ENCODE data around the gene DVL2.
A peak's percentile ranks its signal among the peaks of the same experiment; 100 is the strongest.

DVL2 gene

DNA sequence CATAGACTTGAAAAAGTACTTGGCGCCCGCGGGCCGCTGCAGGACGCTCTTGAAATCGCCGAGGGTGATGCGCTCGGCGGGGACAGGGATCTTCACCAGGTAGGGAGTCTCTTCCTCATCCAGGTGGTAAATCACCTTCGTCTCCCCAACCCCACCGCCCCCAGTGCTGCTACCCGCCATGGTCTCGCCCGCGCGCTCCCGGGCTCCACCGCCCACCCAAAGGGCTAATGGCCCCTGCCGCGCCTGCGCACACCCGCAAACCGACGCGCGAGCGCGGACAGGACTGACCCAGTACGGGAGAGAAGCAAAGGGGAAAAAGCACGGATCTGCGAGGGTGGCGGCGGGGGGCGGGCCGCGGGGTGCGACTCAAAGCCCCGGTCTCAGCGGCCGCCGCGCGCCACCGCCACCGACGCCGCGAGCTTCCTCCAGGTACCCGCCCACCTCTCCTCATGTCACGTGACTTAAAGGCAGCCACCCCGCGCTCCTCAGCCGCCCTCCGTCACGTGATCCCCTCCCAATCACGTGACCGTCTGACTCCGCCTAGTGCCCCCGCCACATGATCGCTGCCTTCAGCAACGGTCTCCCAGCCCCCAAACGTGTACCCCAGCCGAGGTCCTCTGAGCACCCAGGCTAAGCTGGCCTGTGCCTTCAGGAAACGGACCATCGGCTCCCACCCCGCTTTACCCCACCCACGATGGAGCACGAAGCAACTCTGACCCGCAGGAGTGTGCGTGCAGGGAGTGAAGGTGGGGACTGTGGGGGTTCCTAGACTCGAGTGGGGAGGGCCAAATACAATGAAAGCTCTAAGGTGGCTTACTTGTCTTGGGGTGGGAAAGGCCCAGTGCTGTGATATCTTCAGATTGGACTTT lies at the start of gene DVL2:
Gene DVL2, minus strand, starts transcription at position 435 of the 869 bp plus-strand sequence. Its CDS starts 255 bp downstream, at position 180.
- peak; percentile 91 for DNase-seq (ENCODE audit: low read depth)

- DNase-seq (ENCODE audit: low read depth) = no peak
Measured at GRCh38 chr17:7283471-7284216, 49.3 kb upstream of the DVL2 start.

DNA sequence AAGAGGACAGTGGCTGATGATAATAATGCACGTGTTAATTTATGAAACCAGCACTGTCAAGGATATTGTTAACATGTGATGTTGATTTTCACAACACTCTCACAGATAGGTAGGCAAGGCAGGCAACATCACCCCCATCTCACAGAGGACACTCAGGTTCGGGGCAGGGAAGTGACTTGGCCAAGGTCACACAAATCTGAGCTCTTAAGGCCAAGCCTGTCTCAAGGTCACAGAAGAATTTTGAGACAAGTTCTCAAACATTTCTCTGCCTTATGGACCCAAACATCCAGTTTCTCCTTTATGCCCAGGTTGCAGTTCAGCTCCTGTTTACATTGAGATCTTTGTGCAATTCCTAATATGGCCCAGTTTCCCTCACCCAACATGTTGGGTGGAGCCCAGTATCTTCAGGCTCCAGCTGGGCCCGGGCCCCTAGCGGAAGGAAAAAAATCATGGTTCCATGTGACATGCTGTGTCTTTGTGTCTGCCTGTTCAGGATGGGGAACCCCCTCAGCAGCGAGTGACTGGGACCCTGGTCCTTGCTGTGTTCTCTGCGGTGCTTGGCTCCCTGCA lies 48.5 kb upstream of the DVL2 start:
- DNase-seq (ENCODE audit: low read depth) = no peak

GRCh38 chr17:7281953-7282751 lies 47.8 kb upstream of the DVL2 start:
- DNase-seq (ENCODE audit: low read depth) = no peak

GRCh38 chr17:7281074-7281952 lies 47.0 kb upstream of the DVL2 start, which contains the start of gene SLC2A4:
Gene SLC2A4, plus strand, starts transcription at chr17:7281718. Its CDS starts 217 bp downstream, at chr17:7281935.
- peak; percentile 73 for DNase-seq (ENCODE audit: low read depth)

DNA sequence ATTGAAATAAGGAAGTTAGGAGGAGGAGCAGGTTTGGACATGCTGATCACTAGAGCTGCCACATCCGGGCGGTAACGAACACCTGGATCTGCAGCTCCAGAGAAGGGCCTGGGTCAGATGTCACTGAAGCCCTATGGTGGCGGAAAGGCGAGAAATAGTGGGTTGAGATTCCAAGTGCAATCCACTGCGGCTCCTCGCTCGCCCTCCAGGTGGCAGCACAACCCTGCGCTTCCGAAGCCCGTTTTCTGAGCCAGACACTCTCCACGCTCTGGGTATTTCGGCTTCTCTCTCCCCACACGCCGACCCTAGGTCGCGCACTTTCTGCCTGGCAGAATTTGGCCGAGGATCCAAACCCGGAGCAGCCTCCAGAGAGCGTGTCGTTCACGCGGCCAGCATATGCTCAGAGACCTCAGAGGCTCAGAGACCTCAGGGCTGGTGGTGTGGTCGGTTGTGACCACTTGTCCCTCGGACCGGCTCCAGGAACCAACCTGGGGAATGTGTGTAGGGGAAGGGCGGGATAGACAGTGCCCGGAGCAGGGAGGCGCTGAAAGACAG lies 46.3 kb upstream of the DVL2 start:
- peak; percentile 72 for DNase-seq (ENCODE audit: low read depth)

DNA sequence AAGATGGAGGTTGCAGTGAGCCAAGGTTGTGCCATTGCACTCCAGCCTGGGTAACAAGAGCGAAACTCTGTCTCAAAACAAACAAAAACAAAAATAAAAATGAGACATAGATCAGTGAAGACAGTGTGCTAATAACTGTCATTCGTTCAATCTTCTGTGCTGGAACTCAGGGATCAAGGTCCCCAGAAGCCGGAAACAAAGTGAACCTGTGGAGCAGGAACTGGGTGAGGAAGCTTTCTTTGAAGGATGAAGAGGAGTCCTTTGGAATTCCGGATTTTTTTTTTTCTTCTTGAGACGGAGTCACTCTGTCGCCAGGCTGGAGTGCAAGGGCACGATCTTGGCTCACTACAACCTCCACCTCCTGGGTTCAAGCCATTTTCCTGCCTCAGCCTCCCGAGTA lies 45.1 kb upstream of the DVL2 start:
- no peak for DNase-seq (ENCODE audit: low read depth)

DNA sequence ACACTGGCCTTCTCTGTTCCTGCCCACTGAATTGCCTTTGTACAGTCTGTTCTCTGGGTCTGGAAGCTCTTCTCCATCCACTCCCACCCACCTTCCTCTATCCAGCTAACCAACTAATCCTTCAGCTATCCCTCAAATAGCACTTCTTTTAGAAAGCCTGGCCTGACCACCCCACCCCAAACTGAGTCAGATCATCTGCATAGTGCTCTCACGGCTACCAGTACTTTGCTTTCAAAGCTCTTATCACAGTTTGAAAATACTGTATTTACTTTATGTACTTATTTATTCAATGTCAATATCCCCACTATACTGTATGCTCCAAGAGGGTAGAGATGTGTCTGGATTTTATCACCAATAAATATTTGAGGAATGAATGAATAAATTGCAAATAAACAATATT lies 32.5 kb upstream of the DVL2 start:
- no peak for DNase-seq (ENCODE audit: low read depth)

GRCh38 chr17:7263801-7264078 lies 29.4 kb upstream of the DVL2 start:
- DNase-seq (ENCODE audit: low read depth) = no peak

GRCh38 chr17:7262935-7263800 lies 28.9 kb upstream of the DVL2 start:
- no peak for DNase-seq (ENCODE audit: low read depth)

DNA sequence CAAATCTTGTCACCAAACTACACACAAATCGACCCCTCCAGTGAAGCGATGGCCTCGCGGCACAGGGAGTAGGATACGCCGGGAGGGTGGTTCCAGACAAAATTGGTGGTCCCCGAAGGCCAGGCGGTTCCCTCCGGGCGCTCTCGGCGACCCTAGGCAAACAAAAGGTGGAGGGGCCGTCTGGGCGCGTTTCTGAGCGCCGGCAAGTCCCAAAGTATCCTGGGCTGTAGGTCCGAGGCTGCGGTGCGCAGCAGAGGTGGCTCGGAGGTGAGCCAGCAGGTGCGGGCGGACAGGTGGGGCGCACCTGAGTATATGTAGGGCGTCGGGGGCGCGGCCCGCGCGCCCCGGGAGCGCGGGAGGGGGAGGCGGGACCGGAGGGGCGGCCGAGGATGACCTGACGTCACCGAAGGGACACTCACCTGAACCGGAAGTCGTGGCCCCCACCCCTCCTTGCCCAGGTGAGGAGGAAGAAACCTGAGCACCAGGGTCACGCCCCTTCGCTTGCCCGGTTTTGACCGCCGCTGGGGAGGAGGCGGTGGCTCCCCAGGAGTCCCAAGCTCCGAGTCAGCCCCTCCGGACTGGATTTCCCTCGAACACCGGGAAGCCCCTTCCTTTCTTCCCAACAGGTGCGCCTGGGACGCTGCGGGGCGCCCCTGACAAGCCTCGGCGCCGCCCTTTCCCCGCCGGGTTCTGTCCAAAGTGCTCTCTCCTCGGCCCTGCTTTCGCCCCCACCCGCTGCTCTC lies 28.0 kb upstream of the DVL2 start, which contains the start of gene CLDN7:
Gene CLDN7, minus strand, starts transcription at position 287 of the 743 bp plus-strand sequence. CDS start 435 bp downstream, outside the sequence.
- no peak for DNase-seq (ENCODE audit: low read depth)

DNA sequence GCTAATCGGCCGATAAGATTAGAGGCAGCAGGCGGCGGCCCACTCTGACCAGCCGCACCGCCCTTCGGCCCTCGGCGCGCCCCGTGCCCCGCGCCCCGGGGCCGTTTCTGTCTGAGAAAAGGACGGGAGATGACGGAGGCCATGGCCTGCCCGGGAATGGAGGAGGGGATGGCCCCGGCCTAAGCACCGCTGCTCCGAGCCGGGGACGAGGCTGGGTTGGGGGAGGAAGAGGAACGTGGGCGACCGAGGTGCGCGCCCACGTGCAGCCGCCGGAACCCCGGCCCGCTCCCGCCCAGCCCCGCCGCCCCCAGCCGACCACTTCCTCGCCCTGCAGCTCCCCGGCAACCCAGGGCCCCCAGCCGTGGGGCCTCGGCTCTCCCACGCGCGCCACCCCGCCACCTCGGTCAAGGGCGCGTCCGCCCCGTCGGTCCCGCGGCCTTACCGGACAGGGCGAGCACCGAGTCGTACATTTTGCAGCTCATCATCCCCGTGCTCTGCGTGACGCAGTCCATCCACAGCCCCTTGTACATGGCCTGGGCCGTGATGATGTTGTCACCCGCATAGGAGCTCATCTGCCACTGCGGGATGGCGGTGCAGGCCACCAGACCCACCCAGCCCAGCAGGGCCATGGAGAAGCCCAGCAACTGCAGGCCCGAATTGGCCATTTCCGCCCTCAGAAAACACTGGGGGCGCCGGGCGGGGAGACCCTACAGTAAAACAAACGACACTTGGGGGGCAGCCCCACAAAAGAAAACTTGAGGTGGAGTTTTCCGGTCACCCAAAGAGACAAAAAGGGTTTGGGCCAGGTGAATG lies 27.3 kb upstream of the DVL2 start:
- peak; percentile 38 for DNase-seq (ENCODE audit: low read depth)

- DNase-seq (ENCODE audit: low read depth) = peak; percentile 27
Measured at GRCh38 chr17:7260651-7261378, 26.5 kb upstream of the DVL2 start.

GRCh38 chr17:7260151-7260550 lies 25.8 kb upstream of the DVL2 start:
- no peak for DNase-seq (ENCODE audit: low read depth)

GRCh38 chr17:7259555-7259889 lies 25.2 kb upstream of the DVL2 start:
- DNase-seq (ENCODE audit: low read depth) = no peak

- DNase-seq (ENCODE audit: low read depth) = no peak
Measured at GRCh38 chr17:7258731-7259554, 24.6 kb upstream of the DVL2 start.
